ENCODE measurements around the gene MAP4K4. TPM values are rescaled to one million over a fixed set of nuclear protein-coding genes. Genes with fewer than 3 reads are reported as not detected.
"Not testable (repeated sequence)": the region's sequence is repeated elsewhere in the genome, so short reads cannot be mapped to it uniquely, and the experiment has no call there.

MAP4K4 gene
- total RNA-seq, 1 donor, result 19.7 TPM

- no peak for DNase-seq (ENCODE audit: low read depth in 2 of 3, low spot score in 2 of 3)
Measured at GRCh38 chr2:101738649-101739048, 41.1 kb downstream of the MAP4K4 start.

GRCh38 chr2:101740555-101740964, 43.1 kb downstream of the MAP4K4 start:
- peak in 1 of 3 donors; percentile 20 for DNase-seq (ENCODE audit: low read depth in 2 of 3, low spot score in 2 of 3)

DNA sequence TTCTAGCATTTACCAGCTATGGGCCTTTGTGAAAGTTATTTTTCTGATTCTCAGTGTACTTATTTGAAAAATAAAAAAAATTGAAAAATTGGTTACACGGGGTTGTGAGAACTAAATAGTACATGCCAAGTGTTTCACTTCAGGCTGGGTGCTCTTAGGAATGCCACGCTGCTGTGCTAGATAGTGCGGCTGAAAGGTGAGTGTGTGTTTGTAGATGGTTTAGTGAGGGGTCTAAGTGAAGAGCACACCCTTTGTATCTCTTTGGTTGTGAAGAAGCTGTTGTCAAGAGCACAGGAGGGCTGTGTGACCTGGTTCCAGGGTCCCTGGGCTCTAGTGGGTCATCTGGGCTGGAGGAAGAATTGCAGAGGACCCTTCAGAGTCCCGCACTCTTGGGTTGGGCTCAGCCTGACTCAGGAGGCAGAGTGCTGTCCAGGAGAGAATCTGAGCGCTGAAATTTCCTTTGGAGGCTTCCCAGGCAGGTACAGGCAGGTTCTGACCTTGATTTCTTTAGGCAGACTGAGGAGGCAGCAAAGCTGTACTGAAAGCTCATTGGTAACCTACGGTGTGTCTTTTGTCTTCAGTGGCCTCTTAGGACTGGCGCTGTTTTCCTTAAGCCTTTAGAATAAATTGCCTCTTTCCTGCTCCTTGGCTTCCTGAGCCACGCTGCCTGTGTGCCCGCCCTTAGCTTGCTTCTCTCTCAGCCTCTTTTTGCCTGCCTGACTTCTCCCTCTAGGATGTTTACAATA, 44.4 kb downstream of the MAP4K4 start:
- no peak for DNase-seq (ENCODE audit: low read depth in 2 of 3, low spot score in 2 of 3)

GRCh38 chr2:101742547-101742946, 45.0 kb downstream of the MAP4K4 start:
- no peak for DNase-seq (ENCODE audit: low read depth in 2 of 3, low spot score in 2 of 3)

DNA sequence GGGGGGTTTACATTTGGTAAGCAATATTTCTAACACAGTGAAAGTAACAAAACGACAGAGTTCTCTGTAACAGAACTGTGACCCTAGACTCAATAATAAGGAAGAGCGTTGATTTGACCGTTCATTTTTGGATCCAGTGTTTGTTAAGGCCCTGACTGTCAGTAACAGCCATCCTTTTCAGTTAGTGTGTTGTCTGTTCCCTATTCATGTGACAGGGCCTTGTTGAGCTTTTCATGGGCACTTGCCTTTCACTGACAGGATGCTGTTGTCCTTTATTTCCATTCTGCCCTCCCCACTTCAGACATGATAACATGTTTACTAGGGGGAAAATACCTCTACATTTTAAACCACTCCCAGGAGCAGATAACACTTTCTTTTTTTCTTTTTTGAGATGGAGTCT, 45.8 kb downstream of the MAP4K4 start:
- DNase-seq (ENCODE audit: low read depth in 2 of 3, low spot score in 2 of 3), result no peak

GRCh38 chr2:101744832-101745231, 47.3 kb downstream of the MAP4K4 start:
- no peak for DNase-seq (ENCODE audit: low read depth in 2 of 3, low spot score in 2 of 3)

GRCh38 chr2:101745711-101746694, 48.5 kb downstream of the MAP4K4 start:
- DNase-seq (ENCODE audit: low read depth in 2 of 3, low spot score in 2 of 3), result no peak

DNA sequence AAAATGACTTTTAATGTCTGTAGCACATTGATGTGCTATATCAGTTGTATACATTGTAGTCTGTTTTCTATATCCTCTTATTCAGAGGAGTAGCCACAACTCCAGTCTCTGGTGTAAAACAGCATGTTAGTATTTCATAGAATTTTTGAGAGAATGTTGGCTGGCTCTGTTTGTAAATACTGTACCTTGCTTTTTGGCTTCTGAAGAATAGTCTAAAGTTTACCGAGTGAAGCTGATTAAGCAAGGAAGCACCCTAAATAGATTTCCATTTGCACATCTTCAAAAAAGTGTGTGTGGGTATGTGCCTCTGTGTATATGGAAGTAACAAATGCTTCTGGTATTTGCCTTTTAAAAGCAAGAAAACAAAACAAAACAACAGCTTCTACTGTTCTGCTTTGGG, 50.5 kb downstream of the MAP4K4 start:
- DNase-seq (ENCODE audit: low read depth in 2 of 3, low spot score in 2 of 3), result no peak

DNA sequence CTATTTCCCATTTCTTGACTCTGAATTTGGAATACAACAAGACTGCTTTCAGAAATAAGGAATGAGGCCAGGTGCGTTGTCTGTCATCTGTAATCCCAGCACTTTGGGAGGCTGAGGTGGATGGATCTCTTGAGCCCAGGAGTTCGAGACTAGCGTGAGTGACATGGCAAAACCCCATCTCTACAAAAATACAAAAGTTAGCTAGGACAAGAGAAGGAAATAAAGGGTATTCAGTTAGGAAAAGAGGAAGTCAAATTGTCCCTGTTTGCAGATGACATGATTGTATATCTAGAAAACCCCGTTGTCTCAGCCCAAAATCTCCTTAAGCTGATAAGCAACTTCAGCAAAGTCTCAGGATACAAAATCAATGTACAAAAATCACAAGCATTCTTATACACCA, 51.0 kb downstream of the MAP4K4 start:
- not testable (repeated sequence) for DNase-seq (ENCODE audit: low read depth in 2 of 3, low spot score in 2 of 3)

- DNase-seq (ENCODE audit: low read depth in 2 of 3, low spot score in 2 of 3), result no peak
Measured at GRCh38 chr2:101750688-101751087, 53.2 kb downstream of the MAP4K4 start.

DNA sequence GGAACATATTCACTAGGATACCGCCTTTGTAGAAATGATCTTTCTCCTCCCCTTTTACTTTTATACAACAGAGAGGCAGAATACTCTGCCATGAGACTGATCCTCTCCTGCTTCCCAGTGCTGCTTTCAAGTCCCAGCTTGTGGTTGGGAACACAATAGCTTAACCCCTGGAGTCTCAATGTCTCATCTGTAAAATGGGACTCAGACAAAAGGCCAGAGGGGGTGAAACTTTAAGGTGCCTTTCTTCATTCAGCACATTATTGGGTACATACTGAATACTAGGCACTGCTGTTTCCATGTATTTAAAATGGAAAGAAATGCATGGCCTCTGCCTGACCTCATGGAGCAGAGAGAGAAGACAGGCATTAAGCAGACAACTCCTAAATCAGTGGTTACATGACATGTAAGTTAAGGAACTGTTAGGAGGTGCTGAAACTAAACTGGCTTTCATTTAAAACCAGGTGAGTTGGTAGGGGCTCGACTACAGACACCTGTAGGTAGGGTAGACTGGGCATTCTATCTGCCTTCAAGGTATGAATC, 53.8 kb downstream of the MAP4K4 start:
- no peak for DNase-seq (ENCODE audit: low read depth in 2 of 3, low spot score in 2 of 3)

GRCh38 chr2:101751875-101752619, 54.5 kb downstream of the MAP4K4 start:
- DNase-seq (ENCODE audit: low read depth in 2 of 3, low spot score in 2 of 3), result no peak

GRCh38 chr2:101752716-101753616, 55.5 kb downstream of the MAP4K4 start:
- no peak for DNase-seq (ENCODE audit: low read depth in 2 of 3, low spot score in 2 of 3)

GRCh38 chr2:101753720-101754490, 56.4 kb downstream of the MAP4K4 start:
- DNase-seq (ENCODE audit: low read depth in 2 of 3, low spot score in 2 of 3), result no peak

GRCh38 chr2:101754618-101755017, 57.1 kb downstream of the MAP4K4 start:
- no peak for DNase-seq (ENCODE audit: low read depth in 2 of 3, low spot score in 2 of 3)

- no peak for DNase-seq (ENCODE audit: low read depth in 2 of 3, low spot score in 2 of 3)
Measured at GRCh38 chr2:101756266-101756665, 58.8 kb downstream of the MAP4K4 start.

GRCh38 chr2:101758001-101758400, 60.5 kb downstream of the MAP4K4 start:
- peak in 1 of 3 donors; percentile 66 for DNase-seq (ENCODE audit: low read depth in 2 of 3, low spot score in 2 of 3)

DNA sequence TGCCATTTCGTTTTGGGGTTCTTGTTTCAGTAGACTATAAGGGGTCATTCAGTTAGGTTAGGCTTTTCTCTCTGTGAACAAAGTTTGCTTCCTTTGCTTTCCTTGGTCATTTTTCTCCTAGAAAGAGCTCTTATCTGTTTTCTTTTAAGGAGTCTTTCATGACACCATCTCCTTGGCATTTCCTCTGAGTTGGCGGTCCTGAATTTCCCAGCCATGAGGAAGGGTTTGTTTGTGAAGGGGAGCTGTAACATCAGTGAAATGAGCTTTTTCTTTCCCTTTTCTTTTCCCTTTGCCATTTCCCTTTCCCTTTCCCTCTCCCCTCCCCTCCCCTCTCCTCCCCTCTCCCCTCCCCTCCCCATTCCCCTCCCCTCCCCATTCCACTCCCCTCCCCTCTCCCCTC, 61.7 kb downstream of the MAP4K4 start:
- no peak for DNase-seq (ENCODE audit: low read depth in 2 of 3, low spot score in 2 of 3)
